GM12878 (cell line): ENCODE data around the gene DENND1C. TPM values are rescaled to one million over a fixed set of nuclear protein-coding genes. Genes with fewer than 3 reads are reported as not detected.
A peak's percentile ranks its signal among the peaks of the same experiment; 100 is the strongest.

ENCODE experiments used
- ATAC-seq: fragments of 200-7000 bp; cut with Tn5 transposase; 3 replicates; pipeline ENCODE4 v1.9.1; 2020; ENCODE audit warnings: mild to moderate bottlenecking, moderate library complexity
- BruUV-seq: library from RNA; stranded (reverse); fragments of 400-500 nt; replicated peaks from 2 replicates; lab custom pipeline; 2021; lab: Mats Ljungman, UMichigan
- CTCF ChIA-PET: fragments of 300-600 bp; sonication (Branson Sonifier 250); formaldehyde crosslinking; extraction: SDS; loops from one replicate; lab custom pipeline; 2021; ENCODE audit warnings: inconsistent platforms; lab: Yijun Ruan, JAX
- POLR2A ChIA-PET: fragments of 350-600 bp; formaldehyde crosslinking; extraction: SDS; loops from one replicate; lab custom pipeline; 2021; ENCODE audit warnings: inconsistent platforms; lab: Charles Lee
- RAD21 ChIA-PET: fragments of 300-600 bp; sonication (Branson Sonifier 250); formaldehyde crosslinking; loops from one replicate; lab custom pipeline; 2023; ENCODE audit warnings: antibody characterized with exemption; ENCODE audit not compliant: unreplicated experiment; lab: Charles Lee
- SMC1A ChIA-PET: fragments of 300-600 bp; sonication (Branson Sonifier 250); formaldehyde crosslinking; loops from one replicate; lab custom pipeline; 2023; ENCODE audit not compliant: unreplicated experiment, uncharacterized antibody; lab: Charles Lee
- DNase-seq: peaks from one replicate; pipeline ENCODE4 v3.0.0-alpha.2; 2011; ENCODE audit warnings: low read depth, low spot score
- FAIRE-seq: peaks from 3 replicates; lab custom pipeline; 2011; peaks lifted over from hg19 to GRCh38; lab: Jason Lieb, UNC
- H2AFZ ChIP-seq: 2 replicates; pipeline ENCODE4 v1.6.0; 2011; ENCODE audit warnings: low read depth, low read length, control low read depth; ENCODE audit not compliant: control insufficient read depth
- H3K27ac ChIP-seq: 2 replicates; pipeline ENCODE4 v1.5.1; 2011; ENCODE audit warnings: control low read depth; ENCODE audit not compliant: control insufficient read depth, insufficient read depth
- H3K27me3 ChIP-seq, 2 experiments: replicated peaks in 1 of 2; 2 replicates each; pipeline versions ENCODE4 v1.6.0 to v1.6.1; 2011; ENCODE audit warnings: low read length in 1 of 2; ENCODE audit not compliant: control insufficient read depth in 2 of 2, insufficient read depth in 2 of 2
- H3K36me3 ChIP-seq, 2 experiments: 2 replicates each; pipeline ENCODE4 v1.5.1; 2011; ENCODE audit warnings: low read length in 1 of 2; ENCODE audit not compliant: control insufficient read depth in 2 of 2, insufficient read depth in 2 of 2
- H3K4me1 ChIP-seq: 2 replicates; pipeline ENCODE4 v1.6.1; 2011; ENCODE audit warnings: mild to moderate bottlenecking, low read length, moderate library complexity, mixed read lengths; ENCODE audit not compliant: control insufficient read depth, insufficient read depth
- H3K4me2 ChIP-seq: 2 replicates; pipeline ENCODE4 v1.6.0; 2011; ENCODE audit warnings: control low read depth; ENCODE audit not compliant: control insufficient read depth, insufficient read depth
- H3K4me3 ChIP-seq: fragments of 200-600 bp; sonication (generic); 2 replicates; pipeline ENCODE4 v1.5.1; 2016
- H3K79me2 ChIP-seq: 2 replicates; pipeline ENCODE4 v1.6.0; 2011; ENCODE audit warnings: low read length; ENCODE audit not compliant: control insufficient read depth, insufficient read depth
- H3K9ac ChIP-seq: 2 replicates; pipeline ENCODE4 v1.8.0; 2011; ENCODE audit warnings: low read length, control low read depth, mixed read lengths; ENCODE audit not compliant: control insufficient read depth, insufficient read depth
- H3K9me3 ChIP-seq: replicated peaks from 3 replicates; pipeline ENCODE4 v1.5.1; 2011; ENCODE audit warnings: mild to moderate bottlenecking, low read length; ENCODE audit not compliant: control insufficient read depth, insufficient read depth
- H4K20me1 ChIP-seq: 2 replicates; pipeline ENCODE4 v1.6.0; 2011; ENCODE audit not compliant: control insufficient read depth, insufficient read depth
- BACH1 ChIP-seq: fragments of 450-650 bp; IDR thresholded peaks from 2 replicates; pipeline ENCODE4 v1.6.1; 2017; ENCODE audit warnings: mild to moderate bottlenecking, borderline replicate concordance
- BCL11A ChIP-seq: IDR thresholded peaks from 2 replicates; pipeline ENCODE4 v1.6.1; 2011; ENCODE audit warnings: low read depth, low read length
- BHLHE40 ChIP-seq, 2 experiments: fragments of 450-650 bp in 1 of 2; IDR thresholded peaks; 2 replicates each; pipeline ENCODE4 v1.6.1; 2011 to 2017; ENCODE audit warnings: low read depth in 2 of 2, borderline replicate concordance in 1 of 2, improper control_type of control experiment in 1 of 2, low read length in 1 of 2, mild to moderate bottlenecking in 1 of 2
- BRCA1 ChIP-seq: IDR thresholded peaks from 2 replicates; pipeline ENCODE4 v1.6.1; 2011; ENCODE audit warnings: low read depth, low read length, improper control_type of control experiment
- CBX3 ChIP-seq: fragments of 200-600 bp; sonication (generic); IDR thresholded peaks from 2 replicates; pipeline ENCODE4 v1.6.1; 2016; ENCODE audit warnings: low read depth, borderline replicate concordance
- EED ChIP-seq: sonication (generic); IDR thresholded peaks from 2 replicates; pipeline ENCODE4 v1.6.1; 2016; ENCODE audit warnings: antibody characterized with exemption, low read depth
- EP300 ChIP-seq, 2 experiments: fragments of 150-350 bp in 1 of 2; IDR thresholded peaks; 2 replicates each; pipeline ENCODE4 v1.6.1; 2011 to 2012; ENCODE audit warnings: low read depth in 2 of 2, low read length in 2 of 2, borderline replicate concordance in 1 of 2, improper control_type of control experiment in 1 of 2, inconsistent platforms in 1 of 2; ENCODE audit not compliant: control insufficient read depth in 1 of 2
- ETV6 ChIP-seq, 2 experiments: fragments of 450-650 bp in 1 of 2; IDR thresholded peaks in 1 of 2; conservative IDR thresholded peaks in 1 of 2; 2 replicates each; pipeline ENCODE4 v1.6.1; 2014; ENCODE audit warnings: antibody characterized with exemption in 1 of 2, borderline replicate concordance in 1 of 2, low read depth in 1 of 2, mild to moderate bottlenecking in 1 of 2, moderate library complexity in 1 of 2
- GATAD2B ChIP-seq: fragments of 450-650 bp; conservative IDR thresholded peaks from 2 replicates; pipeline ENCODE4 v1.6.1; 2017; ENCODE audit warnings: low read depth, mild to moderate bottlenecking, moderate library complexity
- HDAC2 ChIP-seq: fragments of 200-600 bp; sonication (generic); IDR thresholded peaks from 2 replicates; pipeline ENCODE4 v1.6.1; 2017
- IKZF2 ChIP-seq, 2 experiments: fragments of 450-650 bp; IDR thresholded peaks; 2 replicates each; pipeline ENCODE4 v1.6.1; 2017; ENCODE audit warnings: mild to moderate bottlenecking in 2 of 2, moderate library complexity in 2 of 2
- KLF5 ChIP-seq: fragments of 450-650 bp; IDR thresholded peaks from 2 replicates; pipeline ENCODE4 v1.6.1; 2014; ENCODE audit warnings: mild to moderate bottlenecking; ENCODE audit not compliant: partially characterized antibody
- LARP7 ChIP-seq: fragments of 450-650 bp; IDR thresholded peaks from 2 replicates; pipeline ENCODE4 v1.6.1; 2017; ENCODE audit warnings: mild to moderate bottlenecking
- POLR2AphosphoS2 ChIP-seq: IDR thresholded peaks from 2 replicates; pipeline ENCODE4 v1.6.1; 2011; ENCODE audit warnings: low read depth, mild to moderate bottlenecking, low read length, improper control_type of control experiment, moderate library complexity
- POLR2AphosphoS5 ChIP-seq: IDR thresholded peaks from 2 replicates; pipeline ENCODE4 v1.6.1; 2011; ENCODE audit warnings: mild to moderate bottlenecking, low read length, inconsistent platforms
- RELA ChIP-seq: fragments of 450-650 bp; IDR thresholded peaks from 2 replicates; pipeline ENCODE4 v1.8.0; 2014; ENCODE audit warnings: borderline replicate concordance; ENCODE audit not compliant: partially characterized antibody
- SMARCA5 ChIP-seq: fragments of 450-650 bp; IDR thresholded peaks from 2 replicates; pipeline ENCODE4 v1.6.1; 2017; ENCODE audit warnings: mild to moderate bottlenecking
- TARDBP ChIP-seq: IDR thresholded peaks from 2 replicates; pipeline ENCODE4 v1.6.1; 2016; ENCODE audit warnings: borderline replicate concordance
- ZBTB4 ChIP-seq: fragments of 450-650 bp; formaldehyde crosslinking; IDR thresholded peaks from 2 replicates; pipeline ENCODE4 v1.4.0; 2022; ENCODE audit warnings: mild to moderate bottlenecking, moderate library complexity
- ZNF384 ChIP-seq: IDR thresholded peaks from 2 replicates; pipeline ENCODE4 v1.6.1; 2012; ENCODE audit warnings: low read depth, mild to moderate bottlenecking, low read length, improper control_type of control experiment, borderline replicate concordance
- WGBS: methylation state at CpG from one replicate; pipeline ENCODE4 v1.1.6; 2016; ENCODE audit warnings: low lambda C conversion rate; ENCODE audit not compliant: insufficient replicate concordance, insufficient coverage; ENCODE audit errors: missing lambda C conversion rate; 5-methylcytosine and 5-hydroxymethylcytosine counted together
- in situ Hi-C: fragments of 300-500 bp; cut with MboI; formaldehyde crosslinking; loops from 9 replicates; pipeline ENCODE4 v1.14.3; 2018; ENCODE audit warnings: mixed read lengths
- intact Hi-C: fragments of 100-400 bp; cut with micrococcal nuclease; formaldehyde crosslinking; loops from one replicate; pipeline ENCODE4 v1.14.2; 2022; ENCODE audit not compliant: unreplicated experiment
- polyA plus RNA-seq, 11 experiments: library from polyadenylated mRNA; depleted of rRNA in 4 of 11; unstranded in 6 of 11; stranded (reverse) in 5 of 11; fragments of >200 nt; fragmentation: Nextera tagmentation in 4 of 11; fragmentation: Illumina TruSeq in 1 of 11; extraction: Ambion mirVana in 4 of 11; extraction: Trizol in 1 of 11; gene quantifications; 1 replicate in 1 of 11; 2 replicates in 10 of 11; pipeline versions ENCODE4 v1.2.1 to v1.2.3, GENCODE V29; 2011 to 2016; ENCODE audit warnings: inconsistent platforms in 2 of 11, missing spikeins in 2 of 11, low read depth in 1 of 11
- total RNA-seq, 4 experiments: library from RNA; depleted of rRNA in 3 of 4; stranded (reverse); fragments of >200 nt in 3 of 4; fragmentation: Illumina TruSeq in 1 of 4; extraction: Trizol in 1 of 4; gene quantifications; 2 replicates each; pipeline versions ENCODE4 v1.2.1 to v1.2.3, GENCODE V29; 2013 to 2021

The DENND1C gene
- total and polyA plus RNA-seq, 10 of the 15 experiments (the other 5 are each of a cell fraction or from before 2014, with no cell fraction given), result 2.4 to 54.3 (median 32.7) TPM

DNA sequence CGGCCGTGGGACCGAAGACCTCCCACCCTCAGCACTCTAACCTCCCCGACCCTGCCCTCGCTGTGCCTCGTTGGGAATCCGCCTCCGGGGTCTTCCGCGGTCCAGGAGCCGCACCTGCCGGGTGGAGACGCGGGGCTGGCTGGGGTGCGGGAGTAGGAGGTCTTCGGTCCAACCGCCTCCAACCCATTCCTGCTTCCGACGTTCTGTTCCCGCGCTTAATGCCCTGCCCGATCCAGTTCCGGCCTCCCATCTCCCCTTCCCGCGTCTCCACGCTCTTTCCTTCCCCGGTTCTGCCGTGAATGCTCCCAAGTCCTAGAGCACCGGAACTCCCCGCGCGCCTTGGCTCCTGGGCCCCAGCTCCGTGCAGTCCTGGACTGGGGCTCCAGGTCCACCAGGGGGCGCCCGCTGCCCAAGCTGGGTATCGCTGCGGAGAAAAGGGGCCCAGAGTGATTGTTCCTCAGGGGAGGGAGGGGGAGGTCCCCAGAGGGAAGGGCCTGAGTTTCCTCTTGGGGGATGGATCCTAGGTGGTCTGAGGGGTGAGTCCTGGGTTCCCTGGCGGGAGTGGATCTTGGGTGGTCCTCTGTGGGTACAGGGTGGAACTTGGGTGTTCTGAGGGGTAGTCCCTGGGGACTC, 35.2 kb upstream of the DENND1C start:
- in situ Hi-C loops (loop anchor here (5.0 kb wide), 2 partner anchors 221 to 346 kb away; partner anchors contain the start of genes GPR108 and TRIP10), intact Hi-C loops (loop anchor here (1.0 to 2.0 kb wide), 8 partner anchors 36 to 347 kb away; partner anchors contain the start of genes CD70 and TNFSF14)
- SMC1A ChIA-PET, result interaction anchor here (1.0 to 3.3 kb wide), 18 partner anchors 21 to 391 kb away, joined by 3 to 23 read pairs (median 4); partner anchors contain the start of genes DENND1C, GPR108, TNFSF14 and VAV1
- H3K4me3 ChIP-seq, result peak overlapping the region; percentile 92
- no peaks in the 10 kb centered on the region for H3K36me3 ChIP-seq
- under 1% methylated on average over 38 of the region's 38 CpGs for WGBS
- peak overlapping the region; percentile 98 for H3K27ac ChIP-seq
- FAIRE-seq (no peak), DNase-seq (no peak), ATAC-seq (peak; percentile 83)
- H3K4me1 ChIP-seq, result peaks cover 33% of the 10 kb centered on the region
- BruUV-seq, result no TSS peak
- H3K79me2 ChIP-seq, result peaks cover 14% of the 10 kb centered on the region
- CTCF ChIA-PET, result interaction anchor here (0.6 to 3.3 kb wide), 30 partner anchors 9 to 391 kb away, joined by 3 to 29 read pairs (median 4); partner anchors contain the start of genes CD70, DENND1C and GPR108
- peak overlapping the region; percentile 95 for H3K4me2 ChIP-seq
- H3K9me3 ChIP-seq, result no peaks in the 10 kb centered on the region; the same call in 1 of the 3 replicates
- POLR2A ChIA-PET, result interaction anchor here (0.5 to 2.9 kb wide), 21 partner anchors 14 to 348 kb away, joined by 3 to 12 read pairs (median 4); partner anchors contain the start of genes CD70, DENND1C, GPR108 and TNFSF9
- no peaks in the 10 kb centered on the region for H3K27me3 ChIP-seq
- peak overlapping the region; percentile 89 for H2AFZ ChIP-seq
- H4K20me1 ChIP-seq, result no peaks in the 10 kb centered on the region
- RAD21 ChIA-PET, result interaction anchor here (0.6 to 3.3 kb wide), 36 partner anchors 12 to 391 kb away, joined by 3 to 35 read pairs (median 4); partner anchors contain the start of genes CD70, DENND1C, GPR108 and SLC25A23
- peak overlapping the region; percentile 95 for H3K9ac ChIP-seq
- 0 out of 2 replicates have a peak, but pooled peaks have one; percentile 11 for TF ChIP-seq ZNF384
- no peak for TF ChIP-seq BRCA1
- TF ChIP-seq POLR2AphosphoS5, result 0 out of 2 replicates have a peak, but pooled peaks have one; percentile 43
- TF ChIP-seq BHLHE40 (IDR thresholded peaks at IDR 0.05; ENCODE audit: borderline replicate concordance in 1 of 2, low read depth in 2 of 2, low read length in 1 of 2), result peak; percentile 49 to 61; a peak in 3 of 4 replicates
- 0 out of 2 replicates have a peak, but pooled peaks have one; percentile 9 for TF ChIP-seq BACH1
- TF ChIP-seq SMARCA5, result peak; percentile 88
- TF ChIP-seq IKZF2 (IDR thresholded peaks at IDR 0.05), result peak; percentile 94 to 96
- peak; percentile 88 for TF ChIP-seq EED
- no peak for TF ChIP-seq HDAC2
- TF ChIP-seq RELA, result peak; percentile 57
- peak; percentile 79 for TF ChIP-seq TARDBP
- peak; percentile 81 for TF ChIP-seq GATAD2B
- peak; percentile 72; the same call in 1 of the 2 replicates for TF ChIP-seq POLR2AphosphoS2
- peak; percentile 71 for TF ChIP-seq LARP7
- no peak for TF ChIP-seq CBX3
- peak; percentile 28 for TF ChIP-seq KLF5
- 0 out of 4 replicates have a peak, but pooled peaks of 1 of the 2 experiments have one; percentile 17 for TF ChIP-seq ETV6 (conservative IDR thresholded peaks at IDR 0.05 in 1 of 2, IDR thresholded peaks at IDR 0.05 in 1 of 2; ENCODE audit: borderline replicate concordance in 1 of 2, low read depth in 1 of 2)
- 0 out of 2 replicates have a peak, but pooled peaks have one; percentile 14 for TF ChIP-seq ZBTB4 (CRISPR knock-in tag)
- 0 out of 2 replicates have a peak, but pooled peaks have one; percentile 7 for TF ChIP-seq BCL11A
- TF ChIP-seq EP300 (IDR thresholded peaks at IDR 0.05; ENCODE audit: borderline replicate concordance in 1 of 2, control insufficient read depth in 1 of 2, low read depth in 2 of 2, low read length in 2 of 2), result 0 out of 4 replicates have a peak, but pooled peaks of 1 of the 2 experiments have one; percentile 13
